Adrenal gland (tissue), 12 donors: ENCODE measurements around the gene RIPK1. TPM values are rescaled to one million over a fixed set of nuclear protein-coding genes. Genes with fewer than 3 reads are reported as not detected.
"Not testable (repeated sequence)": the region's sequence is repeated elsewhere in the genome, so short reads cannot be mapped to it uniquely, and the experiment has no call there.

Experiments used
- DNase-seq, 7 donors: peaks; one replicate each; pipeline ENCODE4 v3.0.0-alpha.2; 2019 to 2020
- H3K27ac ChIP-seq, 5 donors: fragments of 200-600 bp; sonication (generic) in 4 of 5; 1 replicate in 3 of 5; 2 replicates in 2 of 5; pipeline versions ENCODE4 v1.5.1 to v1.8.0; 2016 to 2020; ENCODE audit warnings: mild to moderate bottlenecking in 1 of 5
- H3K27me3 ChIP-seq: fragments of 200-600 bp; 2 replicates; pipeline ENCODE4 v1.8.0; 2021
- H3K36me3 ChIP-seq, 2 donors: fragments of 200-600 bp; replicated peaks in 1 of 2; 1 replicate in 1 of 2; 2 replicates in 1 of 2; pipeline versions ENCODE4 v1.5.1 to v1.8.0; 2018 to 2022
- H3K4me1 ChIP-seq, 2 donors: fragments of 200-600 bp; replicated peaks in 1 of 2; 1 replicate in 1 of 2; 2 replicates in 1 of 2; pipeline versions ENCODE4 v1.5.1 to v1.8.0; 2018 to 2021
- H3K4me3 ChIP-seq, 4 donors: fragments of 200-600 bp; sonication (generic) in 3 of 4; one replicate each; pipeline ENCODE4 v1.5.1; 2016 to 2018
- H3K9me3 ChIP-seq, 3 donors: fragments of 200-600 bp; sonication (generic) in 1 of 3; replicated peaks in 1 of 3; 1 replicate in 2 of 3; 2 replicates in 1 of 3; pipeline versions ENCODE4 v1.5.1 to v1.8.0; 2016 to 2021
- POLR2A ChIP-seq, 2 donors: fragments of 450-650 bp; IDR thresholded peaks; one replicate each; pipeline ENCODE4 v1.6.1; 2017; ENCODE audit warnings: antibody characterized with exemption in 2 of 2, mild to moderate bottlenecking in 2 of 2, moderate library complexity in 1 of 2
- WGBS, 4 donors: extraction: QIAGEN DNeasy Blood & Tissue Kit in 2 of 4; methylation state at CpG; one replicate each; pipeline versions ENCODE4 v1.1.5 to v1.1.7; 2013 to 2017; 5-methylcytosine and 5-hydroxymethylcytosine counted together
- intact Hi-C, 2 donors: fragments of 100-400 bp; cut with DNase I; formaldehyde crosslinking; loops; one replicate each; pipeline versions ENCODE4 v1.14.1 to v1.15.0; 2022 to 2023
- polyA plus RNA-seq, 3 donors: library from polyadenylated mRNA; stranded (reverse); fragments of 200-250 nt in 2 of 3; fragments of 350-450 nt in 1 of 3; fragmentation: Illumina TruSeq in 1 of 3; extraction: RNeasy Lipid Tissue Mini Kit (QIAGEN cat#74804) in 1 of 3; gene quantifications; one replicate each; pipeline ENCODE4 v1.2.3, GENCODE V29; 2013 to 2014
- total RNA-seq, 9 donors: library from RNA; depleted of rRNA in 4 of 9; stranded (reverse); fragments of >200 nt in 4 of 9; fragments of 120-200 nt in 1 of 9; fragmentation: NEBNext Ultra II Directional in 1 of 9; extraction: Animal tissue kit (Norgen Biotek cat#: 25700) in 1 of 9; gene quantifications; one replicate each; pipeline versions ENCODE4 v1.1.0 to v1.2.4, GENCODE V29; 2013 to 2023
- TF ChIP-seq, protein P1 (sequence below), 6 experiments: fragments of 450-650 bp in 4 of 6; fragments of 200-600 bp in 2 of 6; sonication (generic) in 1 of 6; IDR thresholded peaks; 1 replicate in 5 of 6; 2 replicates in 1 of 6; pipeline versions ENCODE4 v1.5.1 to v1.8.0; 2016 to 2021; ENCODE audit warnings: antibody characterized with exemption in 6 of 6, mild to moderate bottlenecking in 2 of 6, moderate library complexity in 1 of 6
- donor health status: healthy with polysubstance abuse.
- donor health status: Bipolar disorder and iron deficiency.
- donor health status: DM: yes; HTN: yes; CAD: no.
- donor health status: DM: no; HTN: no; CAD: no.
- donor health status: DM: no; HTN: no; CAD: no.
- donor health status: DM: yes; HTN: yes; CAD: no.

The RIPK1 gene
- total and polyA plus RNA-seq, 12 donors: 15.7 to 21.7 (median 20.3) TPM

DNA sequence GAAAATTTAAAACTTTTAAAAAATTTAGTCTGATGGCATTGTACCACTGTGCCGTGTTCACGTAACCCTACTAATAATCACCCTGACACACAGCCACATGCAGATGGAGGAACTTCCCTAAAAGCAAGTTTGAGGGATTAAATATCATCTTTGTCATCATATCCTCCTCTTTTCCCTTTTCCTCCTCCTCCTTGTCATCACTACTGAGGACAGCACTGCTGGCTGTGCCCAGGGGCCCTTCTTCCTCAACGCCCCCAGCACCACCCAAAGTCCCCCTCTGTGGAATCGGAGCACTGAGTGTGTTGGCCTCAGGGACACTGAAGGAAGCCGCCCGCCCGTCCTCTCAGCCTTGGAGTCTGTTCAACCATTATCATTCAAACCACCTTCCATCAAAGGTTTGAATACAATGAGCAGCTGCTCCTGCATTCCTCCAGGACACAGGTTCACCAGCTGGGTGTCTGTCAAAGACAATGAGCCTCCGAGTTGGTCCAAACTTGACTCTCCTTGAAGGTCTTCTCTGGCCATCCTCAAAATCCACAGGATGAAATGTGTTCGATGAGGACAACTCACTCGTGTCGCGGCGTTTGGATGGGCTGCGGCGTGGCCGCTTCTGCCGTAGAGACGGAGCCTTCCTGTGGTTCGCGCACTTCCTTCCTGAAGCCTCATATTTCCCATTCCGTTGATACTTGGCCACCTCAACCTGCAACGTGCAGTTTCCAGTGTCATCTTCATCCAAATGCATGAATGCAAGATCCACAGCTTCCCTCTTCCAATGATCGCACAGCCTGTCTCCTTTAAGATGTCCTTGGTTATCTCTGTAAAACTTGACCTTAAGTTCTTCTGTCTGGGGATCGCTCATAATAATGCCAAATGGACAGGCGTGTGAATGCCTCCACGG, 45.3 kb upstream of the RIPK1 start:
- peaks cover 33 to 68% of the 10 kb centered on the region in 2 donors for H3K4me1 ChIP-seq
- intact Hi-C loops: no loop called here

GRCh38 chr6:3023663-3024483, 44.4 kb upstream of the RIPK1 start:
- no peaks in the 10 kb centered on the region for H3K27me3 ChIP-seq

More for the DNA sequence above, 45.3 kb upstream of the RIPK1 start:
- Histone ChIP-seq H3K36me3 (peaks cover 0 to 11% of the 10 kb centered on the region in 2 donors), H3K4me3 (peak overlapping the region in 2 of 4 donors; percentile 35 to 55), H3K27ac (peak overlapping the region; percentile 67 to 93 (median 80)), H3K27me3 (no peaks in the 10 kb centered on the region), H3K9me3 (no peaks in the 10 kb centered on the region)
- peak in 3 of 7 donors; percentile 32 to 60 (median 36) for DNase-seq
- TF ChIP-seq, protein P1, sequence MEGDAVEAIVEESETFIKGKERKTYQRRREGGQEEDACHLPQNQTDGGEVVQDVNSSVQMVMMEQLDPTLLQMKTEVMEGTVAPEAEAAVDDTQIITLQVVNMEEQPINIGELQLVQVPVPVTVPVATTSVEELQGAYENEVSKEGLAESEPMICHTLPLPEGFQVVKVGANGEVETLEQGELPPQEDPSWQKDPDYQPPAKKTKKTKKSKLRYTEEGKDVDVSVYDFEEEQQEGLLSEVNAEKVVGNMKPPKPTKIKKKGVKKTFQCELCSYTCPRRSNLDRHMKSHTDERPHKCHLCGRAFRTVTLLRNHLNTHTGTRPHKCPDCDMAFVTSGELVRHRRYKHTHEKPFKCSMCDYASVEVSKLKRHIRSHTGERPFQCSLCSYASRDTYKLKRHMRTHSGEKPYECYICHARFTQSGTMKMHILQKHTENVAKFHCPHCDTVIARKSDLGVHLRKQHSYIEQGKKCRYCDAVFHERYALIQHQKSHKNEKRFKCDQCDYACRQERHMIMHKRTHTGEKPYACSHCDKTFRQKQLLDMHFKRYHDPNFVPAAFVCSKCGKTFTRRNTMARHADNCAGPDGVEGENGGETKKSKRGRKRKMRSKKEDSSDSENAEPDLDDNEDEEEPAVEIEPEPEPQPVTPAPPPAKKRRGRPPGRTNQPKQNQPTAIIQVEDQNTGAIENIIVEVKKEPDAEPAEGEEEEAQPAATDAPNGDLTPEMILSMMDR (IDR thresholded peaks at IDR 0.05): no peak
- no peak for TF ChIP-seq POLR2A (IDR thresholded peaks at IDR 0.05)
- WGBS, 4 donors: 21 to 65% (median 48%) methylated on average over 25 to 26 of the region's 26 CpGs

DNA sequence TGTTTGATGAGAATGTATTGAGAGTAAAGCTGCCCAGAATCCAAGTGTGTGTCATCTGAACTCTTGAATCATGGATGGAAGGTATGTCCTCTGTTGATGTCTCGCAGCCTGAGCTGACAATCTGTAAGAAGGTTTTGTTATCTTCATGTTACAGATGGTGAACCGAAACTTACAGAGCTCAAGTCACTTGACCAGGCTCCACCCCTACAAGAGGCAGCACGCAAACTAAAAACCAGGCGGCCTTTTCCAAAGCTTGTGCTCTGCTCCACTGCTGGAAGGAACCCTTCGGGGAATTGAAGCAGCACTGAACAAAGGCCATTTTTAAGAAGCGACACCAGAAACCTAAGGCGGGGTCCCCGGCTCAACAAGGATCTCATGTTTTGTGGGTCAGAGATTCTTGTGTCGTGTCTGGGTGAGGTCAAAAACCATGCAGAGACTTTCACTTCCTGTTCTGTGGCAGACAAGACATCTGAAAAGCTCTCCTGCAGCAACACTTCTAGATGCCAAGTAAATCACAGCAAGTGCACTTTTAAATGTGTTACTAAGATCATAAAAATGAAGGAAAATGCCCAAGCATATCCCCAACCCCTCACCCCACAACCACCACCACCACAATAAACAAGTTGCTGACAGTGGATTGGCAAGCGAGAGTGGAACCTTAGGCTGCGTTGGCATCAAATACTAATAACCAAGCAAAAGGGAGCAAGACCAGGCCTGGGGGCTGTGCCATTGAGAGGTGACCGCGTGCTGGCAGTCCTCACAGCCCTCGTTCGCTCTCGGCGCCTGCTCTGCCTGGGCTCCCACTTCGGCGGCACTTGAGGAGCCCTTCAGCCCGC, 41.3 kb upstream of the RIPK1 start:
- TF ChIP-seq POLR2A (IDR thresholded peaks at IDR 0.05): no peak
- TF ChIP-seq, protein P1 (IDR thresholded peaks at IDR 0.05): no peak
- Histone ChIP-seq H3K27me3 (no peaks in the 10 kb centered on the region), H3K9me3 (no peaks in the 10 kb centered on the region), H3K27ac (peak overlapping the region in 3 of 5 donors; percentile 20 to 93 (median 79)), H3K36me3 (no peaks in the 10 kb centered on the region), H3K4me1 (peaks cover 24 to 44% of the 10 kb centered on the region in 2 donors), H3K4me3 (no peak overlapping the region)
- 83 to 88% (median 86%) methylated on average over 15 to 20 of the region's 20 CpGs for WGBS, 4 donors
- intact Hi-C loops: no loop called here
- no peak for DNase-seq

More at GRCh38 chr6:3023663-3024483, 44.4 kb upstream of the RIPK1 start:
- Histone ChIP-seq H3K9me3 (no peaks in the 10 kb centered on the region), H3K36me3 (peaks cover 0 to 11% of the 10 kb centered on the region in 2 donors), H3K4me1 (peaks cover 28 to 61% of the 10 kb centered on the region in 2 donors), H3K27ac (peak overlapping the region; percentile 67 to 93 (median 80)), H3K4me3 (peak overlapping the region in 2 of 4 donors; percentile 35 to 55)
- peak; percentile 90 to 96 (median 96) for DNase-seq
- TF ChIP-seq POLR2A (IDR thresholded peaks at IDR 0.05): peak; percentile 30 to 90
- TF ChIP-seq, protein P1 (IDR thresholded peaks at IDR 0.05): no peak
- WGBS, 4 donors: 18 to 43% (median 27%) methylated on average over 17 to 32 of the region's 32 CpGs
- intact Hi-C loops: no loop called here

GRCh38 chr6:3028156-3028555, 40.1 kb upstream of the RIPK1 start:
- H3K27ac ChIP-seq, H3K9me3 ChIP-seq, DNase-seq, intact Hi-C loops, H3K27me3 ChIP-seq, H3K4me3 ChIP-seq, H3K36me3 ChIP-seq: not testable (repeated sequence)
- H3K4me1 ChIP-seq: peaks cover 14 to 33% of the 10 kb centered on the region in 2 donors
- WGBS, 4 donors: 70 to 83% (median 79%) methylated on average over 5 of the region's 5 CpGs
